Body of pancreas (tissue), 4 donors: ENCODE measurements around the gene CD40. TPM values are rescaled to one million over a fixed set of nuclear protein-coding genes. Genes with fewer than 3 reads are reported as not detected.

Source experiments
- ATAC-seq: fragments of 150-250 bp; one replicate; pipeline ENCODE4 v1.9.1; 2016
- DNase-seq, 4 donors: peaks; one replicate each; pipeline ENCODE4 v3.0.0-alpha.2; 2019
- H3K27ac ChIP-seq, 4 donors: fragments of 200-600 bp; sonication (generic); 1 replicate in 3 of 4; 2 replicates in 1 of 4; pipeline versions ENCODE4 v1.5.1 to v1.6.1; 2016 to 2019; ENCODE audit warnings: mild to moderate bottlenecking in 1 of 4, mixed read lengths in 1 of 4, moderate library complexity in 1 of 4
- H3K27me3 ChIP-seq, 2 donors: fragments of 200-600 bp; sonication (generic); one replicate each; pipeline ENCODE4 v1.6.0; 2016; ENCODE audit warnings: mild to moderate bottlenecking in 1 of 2
- H3K36me3 ChIP-seq, 2 donors: fragments of 200-600 bp; sonication (generic); replicated peaks in 1 of 2; 2 replicates each; pipeline ENCODE4 v1.5.1; 2016; ENCODE audit warnings: low read depth in 2 of 2; ENCODE audit not compliant: insufficient read depth in 1 of 2
- H3K4me1 ChIP-seq: fragments of 200-600 bp; sonication (generic); one replicate; pipeline ENCODE4 v1.6.0; 2016
- H3K4me3 ChIP-seq, 2 donors: fragments of 200-600 bp; sonication (generic); 1 replicate in 1 of 2; 2 replicates in 1 of 2; pipeline ENCODE4 v1.5.1; 2016 to 2019
- H3K9me3 ChIP-seq, 3 donors: fragments of 200-600 bp; sonication (generic); 1 replicate in 2 of 3; 2 replicates in 1 of 3; pipeline ENCODE4 v1.5.1; 2016
- CTCF ChIP-seq, 7 experiments: fragments of 450-650 bp in 4 of 7; fragments of 200-600 bp in 3 of 7; sonication (generic) in 3 of 7; IDR thresholded peaks; one replicate each; pipeline ENCODE4 v1.5.1; 2016 to 2019; ENCODE audit warnings: antibody characterized with exemption in 7 of 7
- POLR2A ChIP-seq, 3 donors: fragments of 450-650 bp; IDR thresholded peaks; one replicate each; pipeline ENCODE4 v1.6.1; 2016; ENCODE audit warnings: antibody characterized with exemption in 3 of 3, mild to moderate bottlenecking in 2 of 3
- WGBS, 2 donors: methylation state at CpG; one replicate each; pipeline ENCODE4 v1.1.5; 2017; 5-methylcytosine and 5-hydroxymethylcytosine counted together
- intact Hi-C: fragments of 100-400 bp; cut with DNase I; formaldehyde crosslinking; loops from one replicate; pipeline ENCODE4 v1.15.1; 2023
- total RNA-seq, 2 donors: library from RNA; depleted of rRNA; stranded (reverse); fragments of >200 nt; gene quantifications; one replicate each; pipeline ENCODE4 v1.1.0, GENCODE V29; 2016

Gene CD40
- total RNA-seq, 2 donors from 2014 or later = 8.9 to 14.5 TPM

DNA sequence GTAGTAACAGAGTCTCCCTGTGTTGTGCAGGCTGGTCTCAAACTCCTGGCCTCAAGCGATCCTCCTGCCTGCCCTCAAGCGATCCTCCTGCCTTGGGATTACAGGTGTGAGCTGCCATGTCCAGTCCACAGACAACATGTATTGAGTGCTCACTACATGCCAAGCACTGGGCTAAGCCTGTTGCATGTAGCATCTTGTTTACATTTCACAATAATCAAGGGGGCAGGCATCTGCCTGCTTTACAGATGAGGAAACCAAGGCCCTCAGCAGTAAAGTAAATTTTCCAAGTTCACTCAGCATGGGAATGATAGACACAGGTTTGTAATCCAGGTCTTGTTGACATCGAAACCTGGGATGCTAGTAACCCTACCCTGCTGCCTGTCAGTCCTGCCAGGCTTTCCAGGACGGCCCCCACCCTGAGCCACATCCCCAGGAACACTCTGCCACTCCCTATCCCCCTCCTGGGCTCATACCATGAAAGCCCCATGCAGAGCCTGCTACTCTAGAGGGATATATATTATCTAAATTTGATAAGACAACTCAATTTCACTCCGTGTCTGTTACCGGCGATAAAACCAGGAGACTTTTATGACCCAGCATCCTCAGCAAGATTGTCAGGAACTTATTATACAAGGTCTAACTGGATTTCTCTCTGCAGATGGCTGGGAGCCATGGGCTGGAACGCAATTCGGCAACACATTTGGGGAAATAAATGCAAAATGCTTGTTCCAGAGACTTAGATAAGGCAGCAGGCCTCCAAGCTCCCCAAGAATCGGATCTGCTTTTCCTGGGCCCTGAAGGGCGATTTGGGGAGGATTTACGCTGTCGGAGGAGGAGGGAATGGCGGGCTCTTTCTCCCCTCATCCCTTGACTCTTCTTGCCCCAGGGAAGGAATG, 30.4 kb downstream of the CD40 start:
- WGBS, 2 donors = 66 to 75% methylated on average over 13 to 14 of the region's 14 CpGs
- H3K27ac ChIP-seq = no peak overlapping the region

DNA sequence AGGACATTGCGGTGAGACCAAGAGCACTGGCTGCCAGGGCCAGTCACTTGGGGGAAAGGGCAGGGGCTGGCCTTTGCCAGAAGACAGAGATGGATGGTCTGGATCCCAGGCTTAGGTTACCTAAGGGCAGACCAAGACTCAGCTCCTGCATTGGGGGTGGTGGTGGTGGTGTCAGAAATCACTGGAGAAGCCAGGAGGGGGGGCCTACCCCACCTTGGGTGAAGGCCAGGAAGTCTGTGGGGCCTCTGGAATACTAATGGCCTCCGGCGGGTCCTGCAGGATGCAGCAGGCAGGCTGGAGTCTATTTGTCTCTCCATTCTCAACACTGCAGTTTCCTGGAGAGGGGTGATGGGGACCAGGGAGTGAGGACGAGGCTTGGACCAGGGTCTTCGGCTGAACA, 32.8 kb downstream of the CD40 start:
- H3K9me3 ChIP-seq = no peaks in the 10 kb centered on the region
- DNase-seq (no peak), ATAC-seq (no peak)
- no peak overlapping the region for H3K4me3 ChIP-seq
- no peaks in the 10 kb centered on the region for H3K4me1 ChIP-seq
- no peak for TF ChIP-seq CTCF (IDR thresholded peaks at IDR 0.05)
- no peak for TF ChIP-seq POLR2A (IDR thresholded peaks at IDR 0.05)
- intact Hi-C loops = no loop called here
- no peaks in the 10 kb centered on the region for H3K27me3 ChIP-seq
- no peak overlapping the region for H3K27ac ChIP-seq
- WGBS, 2 donors = 57 to 63% methylated on average over 5 of the region's 5 CpGs
- no peaks in the 10 kb centered on the region for H3K36me3 ChIP-seq

More for the DNA sequence above, 30.4 kb downstream of the CD40 start:
- H3K4me1 ChIP-seq = no peaks in the 10 kb centered on the region
- H3K4me3 ChIP-seq = no peak overlapping the region
- H3K36me3 ChIP-seq = no peaks in the 10 kb centered on the region
- H3K9me3 ChIP-seq = no peaks in the 10 kb centered on the region
- TF ChIP-seq CTCF (IDR thresholded peaks at IDR 0.05) (no peak), POLR2A (IDR thresholded peaks at IDR 0.05) (no peak)
- H3K27me3 ChIP-seq = no peaks in the 10 kb centered on the region
- ATAC-seq = no peak
- intact Hi-C loops = no loop called here
- no peak for DNase-seq

DNA sequence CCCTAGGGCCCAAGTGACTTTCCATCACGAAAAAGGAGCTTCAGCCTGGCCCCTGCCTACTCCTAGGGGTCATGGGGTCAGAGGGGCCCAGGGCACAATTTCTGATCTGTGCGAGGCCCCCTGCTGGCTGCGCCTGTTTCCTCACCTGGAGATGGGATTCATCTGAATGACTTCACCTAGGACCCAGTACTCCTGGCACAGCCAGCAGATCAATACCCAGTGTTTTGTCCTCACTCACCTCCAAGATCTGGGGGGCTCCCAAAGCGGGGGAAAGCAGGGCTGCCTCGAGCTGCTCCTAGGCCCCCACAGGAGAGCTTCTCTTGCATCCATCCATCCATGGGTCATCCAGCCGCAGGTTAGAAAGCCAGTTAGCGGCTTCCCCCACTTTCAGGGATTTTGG, 33.8 kb downstream of the CD40 start:
- TF ChIP-seq CTCF (IDR thresholded peaks at IDR 0.05) (peak in 3 of 7 experiments; percentile 11 to 14 (median 12)), POLR2A (IDR thresholded peaks at IDR 0.05) (no peak)
- ATAC-seq = no peak
- no peaks in the 10 kb centered on the region for H3K36me3 ChIP-seq
- H3K27me3 ChIP-seq = no peaks in the 10 kb centered on the region
- WGBS, 2 donors = 61 to 79% methylated on average over 4 to 7 of the region's 7 CpGs
- no peak overlapping the region for H3K4me3 ChIP-seq
- no peaks in the 10 kb centered on the region for H3K4me1 ChIP-seq
- peak in 1 of 4 donors; percentile 14 for DNase-seq
- no peaks in the 10 kb centered on the region for H3K9me3 ChIP-seq
- intact Hi-C loops = no loop called here
- no peak overlapping the region for H3K27ac ChIP-seq

DNA sequence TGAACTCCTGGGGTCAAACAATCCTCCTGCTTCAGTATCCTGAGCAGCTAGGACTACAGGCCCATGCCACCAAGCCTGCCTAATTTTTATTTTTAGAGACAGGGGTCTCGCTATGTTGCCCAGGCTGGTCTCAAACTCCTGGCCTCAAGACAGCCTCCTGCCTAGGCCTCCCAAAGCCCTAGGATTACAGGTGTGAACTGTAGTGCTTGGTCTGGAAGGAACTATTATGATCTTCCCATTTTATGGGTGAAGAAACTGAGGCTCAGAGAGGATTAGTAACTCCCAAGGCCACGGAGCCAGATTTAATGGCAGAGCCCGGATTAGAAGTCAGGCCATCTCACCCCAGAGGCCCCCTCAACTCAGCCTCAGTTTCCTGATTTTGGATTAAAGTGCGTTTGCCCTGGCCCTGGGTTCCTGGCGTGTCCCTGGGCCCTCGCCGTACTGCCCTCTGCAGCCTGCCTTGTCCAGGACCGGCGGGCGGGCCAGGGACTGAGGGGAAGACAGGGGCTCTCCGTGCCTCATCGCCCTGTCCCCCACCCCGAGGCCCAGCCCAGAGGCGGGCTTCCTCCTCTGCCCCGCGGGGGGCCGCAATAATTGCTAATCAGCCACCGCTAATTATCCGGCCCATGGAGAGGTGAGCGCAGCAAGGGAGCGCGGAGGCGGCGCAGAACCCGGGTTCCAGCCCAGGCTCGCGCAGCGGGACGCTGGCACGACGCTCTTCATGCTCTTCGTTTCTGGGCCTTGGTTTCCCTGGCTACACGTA, 34.9 kb downstream of the CD40 start:
- no peak for ATAC-seq
- TF ChIP-seq CTCF (IDR thresholded peaks at IDR 0.05) (no peak), POLR2A (IDR thresholded peaks at IDR 0.05) (no peak)
- Histone ChIP-seq H3K27me3 (no peaks in the 10 kb centered on the region), H3K4me3 (no peak overlapping the region), H3K27ac (no peak overlapping the region), H3K9me3 (no peaks in the 10 kb centered on the region), H3K4me1 (no peaks in the 10 kb centered on the region), H3K36me3 (no peaks in the 10 kb centered on the region)
- 58 to 74% methylated on average over 14 to 27 of the region's 33 CpGs for WGBS, 2 donors
- intact Hi-C loops = no loop called here
- no peak for DNase-seq
